HEK293 (cell line): Measurements from ENCODE around the gene PACSIN2.

Source experiments
- CTCF ChIA-PET: fragments of 350-600 bp; formaldehyde crosslinking; extraction: SDS; loops from one replicate; lab custom pipeline; 2021; ENCODE audit warnings: antibody characterized with exemption; lab: Yijun Ruan, JAX
- POLR2A ChIA-PET: fragments of 300-600 bp; formaldehyde crosslinking; extraction: SDS; loops from one replicate; lab custom pipeline; 2020; ENCODE audit warnings: antibody characterized with exemption, inconsistent platforms; lab: Yijun Ruan, JAX
- H3K27ac ChIP-seq: fragments of 200-500 bp; sonication (Bioruptor generic); 2 replicates; pipeline ENCODE4 v1.5.1; 2014; ENCODE audit warnings: low read depth, low read length, control low read depth, inconsistent platforms; ENCODE audit errors: extremely low read depth
- H3K36me3 ChIP-seq, 2 experiments: fragments of 200-500 bp in 1 of 2; sonication (Bioruptor generic) in 1 of 2; 1 replicate in 1 of 2; 2 replicates in 1 of 2; pipeline ENCODE4 v1.5.1; 2014 to 2017; ENCODE audit warnings: inconsistent platforms in 2 of 2, low read length in 2 of 2; ENCODE audit not compliant: control insufficient read depth in 2 of 2, insufficient read depth in 1 of 2
- H3K4me1 ChIP-seq: fragments of 200-500 bp; sonication (Bioruptor generic); 2 replicates; pipeline ENCODE4 v1.5.1; 2014; ENCODE audit warnings: mild to moderate bottlenecking, low read length, inconsistent platforms; ENCODE audit not compliant: control insufficient read depth, insufficient read depth
- H3K4me3 ChIP-seq: 2 replicates; pipeline ENCODE4 v1.5.1; 2011; ENCODE audit warnings: low read depth, mild to moderate bottlenecking, control low read depth, low read length, moderate library complexity
- H3K9me3 ChIP-seq: fragments of 200-500 bp; sonication (Bioruptor generic); 2 replicates; pipeline ENCODE4 v1.5.1; 2014; ENCODE audit warnings: low read depth, low read length, inconsistent platforms; ENCODE audit not compliant: control insufficient read depth, insufficient read depth
- BCL11B ChIP-seq: fragments of 450-650 bp; formaldehyde crosslinking; IDR thresholded peaks from 2 replicates; pipeline ENCODE4 v1.5.1; 2016; ENCODE audit warnings: low read depth, missing biosample characterization, missing genetic modification characterization
- KLF1 ChIP-seq: fragments of 450-650 bp; formaldehyde crosslinking; IDR thresholded peaks from 2 replicates; pipeline ENCODE4 v1.5.1; 2016; ENCODE audit warnings: missing biosample characterization, missing genetic modification characterization
- OVOL3 ChIP-seq: fragments of 450-650 bp; formaldehyde crosslinking; IDR thresholded peaks from 2 replicates; pipeline ENCODE4 v1.5.1; 2016; ENCODE audit warnings: missing biosample characterization, missing genetic modification characterization
- RBAK ChIP-seq: fragments of 450-650 bp; formaldehyde crosslinking; IDR thresholded peaks from 2 replicates; pipeline ENCODE4 v1.5.1; 2016; ENCODE audit warnings: missing biosample characterization, missing genetic modification characterization
- SCRT2 ChIP-seq: fragments of 450-650 bp; formaldehyde crosslinking; IDR thresholded peaks from 2 replicates; pipeline ENCODE4 v1.5.1; 2016; ENCODE audit warnings: missing biosample characterization, missing genetic modification characterization
- SP7 ChIP-seq: fragments of 450-650 bp; formaldehyde crosslinking; IDR thresholded peaks from 2 replicates; pipeline ENCODE4 v1.5.1; 2016; ENCODE audit warnings: missing biosample characterization, missing genetic modification characterization
- ZNF140 ChIP-seq: fragments of 450-650 bp; formaldehyde crosslinking; IDR thresholded peaks from 2 replicates; pipeline ENCODE4 v1.5.1; 2016; ENCODE audit warnings: missing biosample characterization, missing genetic modification characterization
- ZNF174 ChIP-seq: fragments of 450-650 bp; formaldehyde crosslinking; IDR thresholded peaks from 2 replicates; pipeline ENCODE4 v1.5.0; 2017; ENCODE audit warnings: missing biosample characterization, mild to moderate bottlenecking, missing genetic modification characterization
- ZNF23 ChIP-seq: fragments of 450-650 bp; formaldehyde crosslinking; IDR thresholded peaks from 2 replicates; pipeline ENCODE4 v1.5.1; 2016; ENCODE audit warnings: missing biosample characterization, missing genetic modification characterization, borderline replicate concordance
- ZNF239 ChIP-seq: fragments of 450-650 bp; formaldehyde crosslinking; IDR thresholded peaks from 2 replicates; pipeline ENCODE4 v1.5.1; 2016; ENCODE audit warnings: missing biosample characterization, missing genetic modification characterization
- ZNF354C ChIP-seq: fragments of 450-650 bp; formaldehyde crosslinking; IDR thresholded peaks from 2 replicates; pipeline ENCODE4 v1.5.1; 2016; ENCODE audit warnings: missing biosample characterization, missing genetic modification characterization, low read depth, borderline replicate concordance
- ZNF473 ChIP-seq: fragments of 450-650 bp; formaldehyde crosslinking; IDR thresholded peaks from 2 replicates; pipeline ENCODE4 v1.5.1; 2017; ENCODE audit warnings: missing biosample characterization, missing genetic modification characterization
- ZNF510 ChIP-seq: fragments of 450-650 bp; formaldehyde crosslinking; IDR thresholded peaks from 2 replicates; pipeline ENCODE4 v1.5.1; 2018; ENCODE audit warnings: mild to moderate bottlenecking, missing genetic modification characterization, missing biosample characterization; ENCODE audit not compliant: insufficient replicate concordance
- ZNF555 ChIP-seq: fragments of 450-650 bp; formaldehyde crosslinking; conservative IDR thresholded peaks from 2 replicates; pipeline ENCODE4 v1.5.1; 2017; ENCODE audit warnings: missing biosample characterization, mild to moderate bottlenecking, missing genetic modification characterization, inconsistent platforms
- ZNF558 ChIP-seq: fragments of 450-650 bp; formaldehyde crosslinking; IDR thresholded peaks from 2 replicates; pipeline ENCODE4 v1.5.1; 2016; ENCODE audit warnings: missing biosample characterization, missing genetic modification characterization
- ZNF629 ChIP-seq: fragments of 450-650 bp; formaldehyde crosslinking; IDR thresholded peaks from 2 replicates; pipeline ENCODE4 v1.5.1; 2017; ENCODE audit warnings: missing biosample characterization, missing genetic modification characterization
- ZNF701 ChIP-seq: fragments of 450-650 bp; formaldehyde crosslinking; IDR thresholded peaks from 2 replicates; pipeline ENCODE4 v1.5.1; 2016; ENCODE audit warnings: missing biosample characterization, missing genetic modification characterization
- ZNF747 ChIP-seq: fragments of 450-650 bp; formaldehyde crosslinking; IDR thresholded peaks from 2 replicates; pipeline ENCODE4 v1.5.1; 2016; ENCODE audit warnings: missing biosample characterization, missing genetic modification characterization
- TF ChIP-seq, protein P1 (sequence below): fragments of 450-650 bp; formaldehyde crosslinking; IDR thresholded peaks from 2 replicates; pipeline ENCODE4 v1.5.1; 2016; ENCODE audit warnings: missing biosample characterization, missing genetic modification characterization
- TF ChIP-seq, protein P2 (sequence below): fragments of 450-650 bp; formaldehyde crosslinking; IDR thresholded peaks from 2 replicates; pipeline ENCODE4; 2016; ENCODE audit warnings: missing biosample characterization, missing genetic modification characterization
- TF ChIP-seq, protein P3 (sequence below): fragments of 450-650 bp; formaldehyde crosslinking; IDR thresholded peaks from 2 replicates; pipeline ENCODE4 v1.5.1; 2017; ENCODE audit warnings: missing biosample characterization, mild to moderate bottlenecking, missing genetic modification characterization, moderate library complexity
- TF ChIP-seq, protein P4 (sequence below): fragments of 450-650 bp; formaldehyde crosslinking; IDR thresholded peaks from 2 replicates; pipeline ENCODE4 v1.5.1; 2016; ENCODE audit warnings: missing biosample characterization, missing genetic modification characterization

The PACSIN2 gene

DNA sequence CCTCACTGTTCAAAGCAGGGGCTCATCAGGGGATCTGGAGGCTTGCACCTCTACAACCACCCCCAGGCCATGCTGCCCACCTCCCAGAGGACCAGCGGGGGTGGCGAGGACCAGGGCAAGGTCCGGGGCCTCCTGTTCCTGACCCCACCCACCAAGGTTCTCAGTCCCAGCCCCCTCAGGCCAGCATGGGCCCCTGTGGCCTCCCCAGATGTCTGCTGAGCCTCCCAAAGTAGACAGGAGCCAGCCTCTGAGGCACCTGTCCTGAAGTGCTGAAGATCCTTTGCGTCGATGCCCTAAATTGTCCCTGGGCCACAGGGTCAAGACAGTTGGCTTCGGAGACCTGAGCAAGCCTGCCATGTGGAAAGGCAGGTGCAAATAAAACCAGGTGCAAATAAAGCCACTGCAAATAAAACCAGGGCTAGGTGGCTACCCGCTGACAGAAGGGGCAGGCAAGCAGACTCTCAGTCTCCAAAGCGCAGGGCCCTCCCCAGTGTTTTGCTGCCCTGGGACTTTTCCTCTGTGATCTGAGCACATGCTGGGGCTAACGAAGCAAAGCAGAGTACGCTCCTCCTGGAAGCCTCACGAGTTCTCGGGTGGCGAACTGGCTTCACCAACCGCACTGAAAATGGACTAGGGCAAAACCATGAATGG, 135.5 kb downstream of the PACSIN2 start (continued):
- TF ChIP-seq, protein P1, sequence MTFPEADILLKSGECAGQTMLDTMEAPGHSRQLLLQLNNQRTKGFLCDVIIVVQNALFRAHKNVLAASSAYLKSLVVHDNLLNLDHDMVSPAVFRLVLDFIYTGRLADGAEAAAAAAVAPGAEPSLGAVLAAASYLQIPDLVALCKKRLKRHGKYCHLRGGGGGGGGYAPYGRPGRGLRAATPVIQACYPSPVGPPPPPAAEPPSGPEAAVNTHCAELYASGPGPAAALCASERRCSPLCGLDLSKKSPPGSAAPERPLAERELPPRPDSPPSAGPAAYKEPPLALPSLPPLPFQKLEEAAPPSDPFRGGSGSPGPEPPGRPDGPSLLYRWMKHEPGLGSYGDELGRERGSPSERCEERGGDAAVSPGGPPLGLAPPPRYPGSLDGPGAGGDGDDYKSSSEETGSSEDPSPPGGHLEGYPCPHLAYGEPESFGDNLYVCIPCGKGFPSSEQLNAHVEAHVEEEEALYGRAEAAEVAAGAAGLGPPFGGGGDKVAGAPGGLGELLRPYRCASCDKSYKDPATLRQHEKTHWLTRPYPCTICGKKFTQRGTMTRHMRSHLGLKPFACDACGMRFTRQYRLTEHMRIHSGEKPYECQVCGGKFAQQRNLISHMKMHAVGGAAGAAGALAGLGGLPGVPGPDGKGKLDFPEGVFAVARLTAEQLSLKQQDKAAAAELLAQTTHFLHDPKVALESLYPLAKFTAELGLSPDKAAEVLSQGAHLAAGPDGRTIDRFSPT (tag by site-specific recombination) = no peak
- TF ChIP-seq ZNF510 (tag by site-specific recombination) (no peak), ZNF174 (tag by site-specific recombination) (no peak), ZNF23 (tag by site-specific recombination) (no peak), ZNF555 (tag by site-specific recombination) (no peak), ZNF558 (tag by site-specific recombination) (no peak)
- TF ChIP-seq, all 188 proteins: peak for 0

DNA sequence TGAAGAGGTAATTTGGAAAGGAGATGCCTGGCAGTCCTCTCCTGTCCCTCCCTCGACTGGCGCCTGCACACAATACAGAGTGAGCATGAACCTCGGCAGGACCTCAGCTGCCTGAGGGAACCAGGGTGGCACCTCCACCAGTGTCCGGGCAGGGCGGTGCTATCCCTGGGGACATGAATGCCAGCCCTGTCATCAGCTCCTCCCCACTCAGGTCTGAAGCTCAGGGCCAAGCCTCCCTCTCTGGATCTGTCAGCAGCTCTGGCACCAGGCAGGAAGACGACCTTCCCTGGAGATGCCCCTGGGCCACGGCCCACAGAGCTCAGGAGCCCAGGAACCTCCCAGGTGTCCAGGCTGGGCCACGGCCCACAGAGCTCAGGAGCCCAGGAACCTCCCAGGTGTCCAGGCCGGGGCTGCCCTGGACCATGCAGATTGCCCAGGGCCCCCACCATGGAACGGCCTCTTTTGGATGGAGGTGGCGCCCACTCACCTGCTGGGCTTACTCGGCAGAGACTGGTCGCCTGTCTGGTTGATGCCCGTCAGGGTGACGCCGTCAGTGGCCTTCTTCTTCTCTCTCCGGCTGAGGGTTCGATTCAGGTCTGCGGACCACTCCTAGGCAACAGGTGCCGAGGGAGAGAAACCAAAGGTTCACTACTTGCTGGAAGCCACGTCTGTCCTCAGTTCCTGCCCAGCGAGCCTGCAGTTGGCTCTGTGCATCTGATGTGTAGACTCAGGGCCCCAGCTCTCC, 136.2 kb downstream of the PACSIN2 start:
- CTCF ChIA-PET = interaction anchor here (3.7 kb wide), 1 partner anchor 11 kb away, joined by 25 read pairs; no protein-coding TSS in a partner anchor
- no peaks in the 10 kb centered on the region for H3K4me1 ChIP-seq
- no peak overlapping the region for H3K27ac ChIP-seq
- H3K36me3 ChIP-seq = peaks cover 7 to 96% of the 10 kb centered on the region in 2 experiments; a peak in 2 of 3 replicates
- no peak for TF ChIP-seq ZNF473 (tag by site-specific recombination)
- peak; percentile 82 for TF ChIP-seq SCRT2
- H3K9me3 ChIP-seq = no peaks in the 10 kb centered on the region
- POLR2A ChIA-PET = no interaction called here
- H3K4me3 ChIP-seq = no peak overlapping the region

DNA sequence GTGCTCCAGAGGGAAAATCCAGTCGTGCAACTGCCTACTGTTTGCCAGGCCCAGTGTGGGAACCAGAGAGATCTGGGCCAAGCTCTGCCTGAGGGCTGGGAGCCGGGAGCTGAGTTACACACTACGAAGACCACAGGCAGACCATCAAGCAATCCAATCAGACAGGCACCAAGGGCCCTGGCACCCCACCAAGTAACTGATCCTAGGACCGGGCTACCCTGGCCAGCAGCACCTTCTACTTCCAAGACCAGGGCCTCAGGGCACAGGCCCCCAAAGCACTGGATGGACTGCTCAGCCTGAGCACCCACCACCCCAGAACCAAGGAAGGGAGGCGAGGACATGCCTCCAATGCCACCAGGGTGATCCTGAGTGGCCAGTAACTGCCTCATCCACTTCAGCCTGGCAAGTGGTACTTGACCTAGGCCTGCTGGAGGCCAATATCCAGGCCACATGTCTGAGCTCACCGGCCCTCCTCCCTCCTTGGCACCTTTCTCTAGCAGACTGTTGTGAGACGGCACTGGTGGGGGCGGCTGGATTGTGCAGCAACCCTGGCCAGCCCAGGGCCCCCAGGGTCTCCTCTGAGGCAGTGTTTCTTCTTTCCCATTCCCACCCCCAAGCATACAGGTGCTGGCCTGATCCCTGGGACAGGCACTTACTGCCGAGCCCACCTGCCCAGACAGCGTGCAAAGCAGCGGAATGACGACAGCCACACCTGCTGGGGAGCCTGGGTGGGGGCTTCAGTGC, 137.2 kb downstream of the PACSIN2 start:
- POLR2A ChIA-PET = interaction anchor here (1.0 to 1.1 kb wide), 2 partner anchors 17 to 137 kb away, joined by 3 to 5 read pairs; partner anchors contain the start of gene PACSIN2
- TF ChIP-seq, protein P2, sequence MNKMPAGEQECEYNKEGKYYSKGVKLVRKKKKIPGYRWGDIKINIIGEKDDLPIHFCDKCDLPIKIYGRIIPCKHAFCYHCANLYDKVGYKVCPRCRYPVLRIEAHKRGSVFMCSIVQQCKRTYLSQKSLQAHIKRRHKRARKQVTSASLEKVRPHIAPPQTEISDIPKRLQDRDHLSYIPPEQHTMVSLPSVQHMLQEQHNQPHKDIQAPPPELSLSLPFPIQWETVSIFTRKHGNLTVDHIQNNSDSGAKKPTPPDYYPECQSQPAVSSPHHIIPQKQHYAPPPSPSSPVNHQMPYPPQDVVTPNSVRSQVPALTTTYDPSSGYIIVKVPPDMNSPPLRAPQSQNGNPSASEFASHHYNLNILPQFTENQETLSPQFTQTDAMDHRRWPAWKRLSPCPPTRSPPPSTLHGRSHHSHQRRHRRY = no peak
- TF ChIP-seq, protein P3, sequence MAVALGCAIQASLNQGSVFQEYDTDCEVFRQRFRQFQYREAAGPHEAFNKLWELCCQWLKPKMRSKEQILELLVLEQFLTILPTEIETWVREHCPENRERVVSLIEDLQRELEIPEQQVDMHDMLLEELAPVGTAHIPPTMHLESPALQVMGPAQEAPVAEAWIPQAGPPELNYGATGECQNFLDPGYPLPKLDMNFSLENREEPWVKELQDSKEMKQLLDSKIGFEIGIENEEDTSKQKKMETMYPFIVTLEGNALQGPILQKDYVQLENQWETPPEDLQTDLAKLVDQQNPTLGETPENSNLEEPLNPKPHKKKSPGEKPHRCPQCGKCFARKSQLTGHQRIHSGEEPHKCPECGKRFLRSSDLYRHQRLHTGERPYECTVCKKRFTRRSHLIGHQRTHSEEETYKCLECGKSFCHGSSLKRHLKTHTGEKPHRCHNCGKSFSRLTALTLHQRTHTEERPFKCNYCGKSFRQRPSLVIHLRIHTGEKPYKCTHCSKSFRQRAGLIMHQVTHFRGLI (tag by site-specific recombination) = no peak
- TF ChIP-seq ZNF239 (tag by site-specific recombination) = no peak
- TF ChIP-seq ZNF140 (tag by site-specific recombination) = no peak
- no peak for TF ChIP-seq OVOL3 (tag by site-specific recombination)
- TF ChIP-seq ZNF629 (tag by site-specific recombination) = no peak
- TF ChIP-seq, protein P4, sequence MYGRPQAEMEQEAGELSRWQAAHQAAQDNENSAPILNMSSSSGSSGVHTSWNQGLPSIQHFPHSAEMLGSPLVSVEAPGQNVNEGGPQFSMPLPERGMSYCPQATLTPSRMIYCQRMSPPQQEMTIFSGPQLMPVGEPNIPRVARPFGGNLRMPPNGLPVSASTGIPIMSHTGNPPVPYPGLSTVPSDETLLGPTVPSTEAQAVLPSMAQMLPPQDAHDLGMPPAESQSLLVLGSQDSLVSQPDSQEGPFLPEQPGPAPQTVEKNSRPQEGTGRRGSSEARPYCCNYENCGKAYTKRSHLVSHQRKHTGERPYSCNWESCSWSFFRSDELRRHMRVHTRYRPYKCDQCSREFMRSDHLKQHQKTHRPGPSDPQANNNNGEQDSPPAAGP = no peak
- TF ChIP-seq ZNF701 = no peak
- no peak for TF ChIP-seq RBAK (tag by site-specific recombination)
- TF ChIP-seq BCL11B (tag by site-specific recombination) = no peak
- no peak for TF ChIP-seq ZNF747
- no peak for TF ChIP-seq SP7 (tag by site-specific recombination)
- no peak for TF ChIP-seq ZNF354C (tag by site-specific recombination)
- TF ChIP-seq KLF1 (tag by site-specific recombination) = no peak

More for the DNA sequence above, 137.2 kb downstream of the PACSIN2 start:
- peaks cover 7 to 97% of the 10 kb centered on the region in 2 experiments; a peak in 2 of 3 replicates for H3K36me3 ChIP-seq
- H3K4me1 ChIP-seq = no peaks in the 10 kb centered on the region
- no peaks in the 10 kb centered on the region for H3K9me3 ChIP-seq
- no peak overlapping the region for H3K27ac ChIP-seq
- H3K4me3 ChIP-seq = no peak overlapping the region
- CTCF ChIA-PET = interaction anchor here (3.7 kb wide), 1 partner anchor 10 kb away, joined by 25 read pairs; no protein-coding TSS in a partner anchor
